ENCODE data around the gene LDLRAD1.

- TF ChIP-seq POLR2A (IDR thresholded peaks at IDR 0.05): no peak
- TF ChIP-seq CTCF (IDR thresholded peaks at IDR 0.05): no peak
These were observed 3.9 kb downstream of the LDLRAD1 start for GRCh38 chr1:54014009-54014629.
